ENCODE measurements around the gene CDK17. TPM values are rescaled to one million over a fixed set of nuclear protein-coding genes. Genes with fewer than 3 reads are reported as not detected.

CDK17 gene
- total and polyA plus RNA-seq, 2 donors from 2014 or later, result 6.6 to 35.7 TPM

DNA sequence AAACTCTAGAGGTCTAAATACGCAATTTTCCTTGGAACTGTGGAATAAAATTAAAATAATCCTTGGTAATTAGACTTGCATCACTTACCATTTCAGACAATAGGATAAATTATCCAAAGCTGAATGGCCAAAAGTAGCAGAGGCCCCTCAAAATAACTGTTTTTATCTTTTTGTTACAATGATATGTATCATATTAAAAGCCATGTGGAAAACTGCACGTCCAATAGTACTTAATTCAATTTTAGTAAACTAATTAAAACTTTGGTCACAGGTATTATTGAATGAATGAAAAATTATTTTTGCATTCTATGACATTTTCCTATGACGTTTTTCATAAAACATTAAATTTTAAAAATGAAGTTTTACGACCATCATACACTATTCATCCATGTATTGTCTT, 98.5 kb downstream of the CDK17 start:
- FAIRE-seq (peak; percentile 85), DNase-seq (no peak)
- Histone ChIP-seq H3K9ac (ENCODE audit: low read length in 3 of 3) (no peak overlapping the region), H3K9me3 (ENCODE audit: control insufficient read depth in 2 of 3, insufficient read depth in 1 of 3, low read length in 3 of 3) (no peaks in the 10 kb centered on the region), H3K27ac (ENCODE audit: low read depth in 2 of 2, low read length in 2 of 2) (no peak overlapping the region), H3K4me3 (ENCODE audit: low read length in 3 of 3) (no peak overlapping the region), H3K36me3 (ENCODE audit: control insufficient read depth in 2 of 3, insufficient read depth in 3 of 3, low read length in 3 of 3) (peaks cover 0 to 2% (median 0%) of the 10 kb centered on the region in 3 donors), H3K27me3 (ENCODE audit: control insufficient read depth, insufficient read depth, low read length) (no peaks in the 10 kb centered on the region), H3K4me1 (ENCODE audit: control insufficient read depth in 2 of 3, insufficient read depth in 2 of 3, low read depth in 1 of 3, low read length in 3 of 3) (no peaks in the 10 kb centered on the region)
- TF ChIP-seq, protein P1, sequence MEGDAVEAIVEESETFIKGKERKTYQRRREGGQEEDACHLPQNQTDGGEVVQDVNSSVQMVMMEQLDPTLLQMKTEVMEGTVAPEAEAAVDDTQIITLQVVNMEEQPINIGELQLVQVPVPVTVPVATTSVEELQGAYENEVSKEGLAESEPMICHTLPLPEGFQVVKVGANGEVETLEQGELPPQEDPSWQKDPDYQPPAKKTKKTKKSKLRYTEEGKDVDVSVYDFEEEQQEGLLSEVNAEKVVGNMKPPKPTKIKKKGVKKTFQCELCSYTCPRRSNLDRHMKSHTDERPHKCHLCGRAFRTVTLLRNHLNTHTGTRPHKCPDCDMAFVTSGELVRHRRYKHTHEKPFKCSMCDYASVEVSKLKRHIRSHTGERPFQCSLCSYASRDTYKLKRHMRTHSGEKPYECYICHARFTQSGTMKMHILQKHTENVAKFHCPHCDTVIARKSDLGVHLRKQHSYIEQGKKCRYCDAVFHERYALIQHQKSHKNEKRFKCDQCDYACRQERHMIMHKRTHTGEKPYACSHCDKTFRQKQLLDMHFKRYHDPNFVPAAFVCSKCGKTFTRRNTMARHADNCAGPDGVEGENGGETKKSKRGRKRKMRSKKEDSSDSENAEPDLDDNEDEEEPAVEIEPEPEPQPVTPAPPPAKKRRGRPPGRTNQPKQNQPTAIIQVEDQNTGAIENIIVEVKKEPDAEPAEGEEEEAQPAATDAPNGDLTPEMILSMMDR (IDR thresholded peaks at IDR 0.05; ENCODE audit: borderline replicate concordance, extremely low read depth, insufficient read depth), result no peak
- intact Hi-C loops (cut with DNase I), result no loop called here

DNA sequence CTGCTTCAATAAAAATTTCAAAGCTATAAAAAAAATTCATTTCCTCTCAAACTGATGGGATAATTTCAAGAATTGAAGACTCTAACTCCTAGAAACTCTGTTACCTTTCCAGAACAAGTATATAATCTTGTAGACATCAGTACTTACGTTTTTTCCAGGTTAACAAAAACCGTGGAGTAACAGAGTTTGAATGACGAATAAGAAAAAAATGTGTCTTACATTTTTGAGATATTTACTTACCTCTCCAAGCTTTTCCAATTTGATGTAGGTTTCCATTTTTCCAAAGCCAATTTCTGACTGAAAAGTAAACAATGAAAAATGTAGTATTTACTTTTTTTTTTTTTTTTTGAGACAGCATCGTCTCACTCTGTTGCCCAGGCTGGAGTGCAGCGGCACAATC, 100.2 kb downstream of the CDK17 start:
- TF ChIP-seq, protein P1 (IDR thresholded peaks at IDR 0.05; ENCODE audit: borderline replicate concordance, extremely low read depth, insufficient read depth), result no peak
- Histone ChIP-seq H3K9me3 (ENCODE audit: control insufficient read depth in 2 of 3, insufficient read depth in 1 of 3, low read length in 3 of 3) (no peaks in the 10 kb centered on the region), H3K4me3 (ENCODE audit: low read length in 3 of 3) (no peak overlapping the region), H3K36me3 (ENCODE audit: control insufficient read depth in 2 of 3, insufficient read depth in 3 of 3, low read length in 3 of 3) (peaks cover 0 to 3% (median 2%) of the 10 kb centered on the region in 3 donors), H3K4me1 (ENCODE audit: control insufficient read depth in 2 of 3, insufficient read depth in 2 of 3, low read depth in 1 of 3, low read length in 3 of 3) (no peaks in the 10 kb centered on the region), H3K27me3 (ENCODE audit: control insufficient read depth, insufficient read depth, low read length) (no peaks in the 10 kb centered on the region), H3K9ac (ENCODE audit: low read length in 3 of 3) (no peak overlapping the region), H3K27ac (ENCODE audit: low read depth in 2 of 2, low read length in 2 of 2) (no peak overlapping the region)
- FAIRE-seq, result no peak
- intact Hi-C loops (cut with DNase I), result no loop called here
- DNase-seq, result no peak

DNA sequence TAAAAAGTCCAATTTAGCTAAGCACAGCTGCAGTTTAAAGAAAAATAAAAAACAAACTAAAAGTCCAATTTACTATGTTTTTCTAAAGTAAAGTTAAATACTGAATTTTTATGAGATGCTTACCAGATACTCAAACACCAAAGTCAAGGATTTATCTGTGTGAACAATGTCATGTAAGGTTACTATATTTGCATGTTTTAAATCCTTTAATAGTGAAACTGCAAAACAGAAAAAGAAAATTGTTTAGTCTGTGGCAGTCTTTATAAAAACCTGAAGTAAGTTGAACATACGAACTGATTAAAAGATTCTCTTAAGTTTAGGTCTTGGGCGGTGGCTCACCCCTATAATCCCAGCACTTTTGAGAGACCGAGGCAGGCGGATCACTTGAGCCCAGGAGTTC, 102.7 kb downstream of the CDK17 start:
- Histone ChIP-seq H3K9ac (ENCODE audit: low read length in 3 of 3) (no peak overlapping the region), H3K4me3 (ENCODE audit: low read length in 3 of 3) (no peak overlapping the region), H3K27ac (ENCODE audit: low read depth in 2 of 2, low read length in 2 of 2) (no peak overlapping the region), H3K4me1 (ENCODE audit: control insufficient read depth in 2 of 3, insufficient read depth in 2 of 3, low read depth in 1 of 3, low read length in 3 of 3) (no peaks in the 10 kb centered on the region), H3K9me3 (ENCODE audit: control insufficient read depth in 2 of 3, insufficient read depth in 1 of 3, low read length in 3 of 3) (no peaks in the 10 kb centered on the region), H3K36me3 (ENCODE audit: control insufficient read depth in 2 of 3, insufficient read depth in 3 of 3, low read length in 3 of 3) (peaks cover 2 to 8% (median 2%) of the 10 kb centered on the region in 3 donors), H3K27me3 (ENCODE audit: control insufficient read depth, insufficient read depth, low read length) (no peaks in the 10 kb centered on the region)
- FAIRE-seq, result no peak
- intact Hi-C loops (cut with DNase I), result no loop called here
- DNase-seq, result no peak
- TF ChIP-seq, protein P1 (IDR thresholded peaks at IDR 0.05; ENCODE audit: borderline replicate concordance, extremely low read depth, insufficient read depth), result no peak

DNA sequence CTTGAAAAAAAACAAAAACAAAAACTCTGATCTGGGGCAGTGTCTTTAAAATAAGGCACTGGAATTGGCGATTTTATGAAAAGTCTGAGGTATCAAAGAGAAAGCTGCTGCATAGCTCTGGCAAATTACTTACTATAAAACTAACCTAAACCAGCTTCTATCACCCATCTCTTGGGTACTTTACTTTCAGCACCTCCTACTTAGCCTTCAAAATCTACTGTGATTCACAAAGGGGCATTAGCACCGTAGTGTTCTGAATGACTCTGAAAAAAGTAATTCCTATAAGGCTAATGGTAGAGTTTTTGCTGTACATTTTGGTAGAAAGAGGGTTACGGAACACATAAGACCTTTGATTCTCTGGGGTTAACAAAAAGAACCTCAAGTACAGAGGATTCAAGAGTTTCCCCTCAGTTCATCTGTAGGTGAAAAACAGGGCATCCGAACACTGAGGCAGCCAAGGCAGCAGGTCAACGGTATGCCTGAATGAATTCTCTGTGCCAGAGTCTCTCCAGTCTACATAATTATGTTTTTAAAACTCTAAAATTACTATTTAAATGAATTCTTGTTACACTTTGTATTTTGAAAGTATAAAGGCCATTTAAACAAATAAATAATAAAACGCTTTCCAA, 104.6 kb downstream of the CDK17 start:
- H3K9me3 ChIP-seq (ENCODE audit: control insufficient read depth in 2 of 3, insufficient read depth in 1 of 3, low read length in 3 of 3), result no peaks in the 10 kb centered on the region
- peaks cover 2 to 8% (median 2%) of the 10 kb centered on the region in 3 donors for H3K36me3 ChIP-seq (ENCODE audit: control insufficient read depth in 2 of 3, insufficient read depth in 3 of 3, low read length in 3 of 3)
- H3K4me3 ChIP-seq (ENCODE audit: low read length in 3 of 3), result no peak overlapping the region
- no peak overlapping the region for H3K9ac ChIP-seq (ENCODE audit: low read length in 3 of 3)
- DNase-seq, result no peak
- no peak for FAIRE-seq
- H3K27me3 ChIP-seq (ENCODE audit: control insufficient read depth, insufficient read depth, low read length), result no peaks in the 10 kb centered on the region
- no peak overlapping the region for H3K27ac ChIP-seq (ENCODE audit: low read depth in 2 of 2, low read length in 2 of 2)
- TF ChIP-seq, protein P1 (IDR thresholded peaks at IDR 0.05; ENCODE audit: borderline replicate concordance, extremely low read depth, insufficient read depth), result no peak
- H3K4me1 ChIP-seq (ENCODE audit: control insufficient read depth in 2 of 3, insufficient read depth in 2 of 3, low read depth in 1 of 3, low read length in 3 of 3), result no peaks in the 10 kb centered on the region
- intact Hi-C loops (cut with DNase I), result no loop called here
